ENCODE measurements around the gene GPC5.

Gene GPC5

GRCh38 chr13:91594061-91594460, 195.6 kb downstream of the GPC5 start:
- no peak for DNase-seq (ENCODE audit: extremely low spot score)
- TF ChIP-seq, protein P1, sequence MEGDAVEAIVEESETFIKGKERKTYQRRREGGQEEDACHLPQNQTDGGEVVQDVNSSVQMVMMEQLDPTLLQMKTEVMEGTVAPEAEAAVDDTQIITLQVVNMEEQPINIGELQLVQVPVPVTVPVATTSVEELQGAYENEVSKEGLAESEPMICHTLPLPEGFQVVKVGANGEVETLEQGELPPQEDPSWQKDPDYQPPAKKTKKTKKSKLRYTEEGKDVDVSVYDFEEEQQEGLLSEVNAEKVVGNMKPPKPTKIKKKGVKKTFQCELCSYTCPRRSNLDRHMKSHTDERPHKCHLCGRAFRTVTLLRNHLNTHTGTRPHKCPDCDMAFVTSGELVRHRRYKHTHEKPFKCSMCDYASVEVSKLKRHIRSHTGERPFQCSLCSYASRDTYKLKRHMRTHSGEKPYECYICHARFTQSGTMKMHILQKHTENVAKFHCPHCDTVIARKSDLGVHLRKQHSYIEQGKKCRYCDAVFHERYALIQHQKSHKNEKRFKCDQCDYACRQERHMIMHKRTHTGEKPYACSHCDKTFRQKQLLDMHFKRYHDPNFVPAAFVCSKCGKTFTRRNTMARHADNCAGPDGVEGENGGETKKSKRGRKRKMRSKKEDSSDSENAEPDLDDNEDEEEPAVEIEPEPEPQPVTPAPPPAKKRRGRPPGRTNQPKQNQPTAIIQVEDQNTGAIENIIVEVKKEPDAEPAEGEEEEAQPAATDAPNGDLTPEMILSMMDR (IDR thresholded peaks at IDR 0.05; ENCODE audit: control extremely low read depth, extremely low read depth, low read depth, missing control alignments), result no peak
- POLR2A ChIA-PET, result no interaction called here
- CTCF ChIA-PET, result interaction anchor here (1.0 to 1.1 kb wide), 2 partner anchors 8 to 26 kb away, joined by 3 read pairs; no protein-coding TSS in a partner anchor

DNA sequence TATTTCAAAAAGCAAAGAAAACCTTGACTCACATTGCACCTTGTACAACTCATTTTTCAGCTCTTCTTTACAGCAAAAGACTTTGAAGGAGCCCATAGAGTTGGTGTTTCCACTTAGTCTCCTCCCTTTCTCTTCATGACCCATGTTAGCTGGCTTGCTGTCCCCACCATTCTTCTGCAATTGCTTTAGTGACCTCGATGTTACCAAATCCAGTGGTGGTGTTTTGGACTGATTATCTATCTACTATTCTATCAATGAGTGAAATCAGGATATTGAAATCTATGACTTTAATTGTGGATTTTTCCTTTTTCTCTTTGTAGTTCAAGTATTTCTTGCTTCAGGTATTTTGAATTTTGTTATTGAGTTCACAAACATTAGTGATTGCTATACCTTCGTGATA, 197.3 kb downstream of the GPC5 start:
- TF ChIP-seq, protein P1 (IDR thresholded peaks at IDR 0.05; ENCODE audit: control extremely low read depth, extremely low read depth, low read depth, missing control alignments), result no peak
- CTCF ChIA-PET, result no interaction called here
- DNase-seq (ENCODE audit: extremely low spot score), result no peak
- POLR2A ChIA-PET, result no interaction called here

GRCh38 chr13:91596842-91597241, 198.4 kb downstream of the GPC5 start:
- TF ChIP-seq, protein P1 (IDR thresholded peaks at IDR 0.05; ENCODE audit: control extremely low read depth, extremely low read depth, low read depth, missing control alignments), result no peak
- DNase-seq (ENCODE audit: extremely low spot score), result no peak
- ChIA-PET CTCF (no interaction called here), POLR2A (no interaction called here)

DNA sequence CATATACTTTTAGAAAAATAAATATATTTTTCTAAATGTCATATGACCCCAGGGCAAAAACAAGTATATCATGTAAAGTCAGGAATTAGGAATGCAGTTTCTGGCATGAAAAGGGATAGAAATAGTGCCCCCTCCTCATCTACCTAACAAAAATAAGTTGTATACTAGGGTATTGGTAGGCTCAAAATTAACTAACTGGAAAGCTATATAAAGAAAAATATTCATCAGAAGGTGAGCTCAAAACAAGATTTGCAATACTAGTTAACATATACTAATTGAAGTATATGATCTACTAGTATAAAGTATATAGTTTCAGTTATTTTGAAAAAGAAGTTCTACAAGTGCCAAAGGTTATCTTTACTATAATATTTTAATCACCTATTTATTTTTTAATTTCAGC, 200.2 kb downstream of the GPC5 start:
- ChIA-PET POLR2A (no interaction called here), CTCF (interaction anchor here (0.8 to 1.1 kb wide), 4 partner anchors 10 to 31 kb away, joined by 3 to 4 read pairs (median 4); no protein-coding TSS in a partner anchor)
- DNase-seq (ENCODE audit: extremely low spot score), result no peak
- TF ChIP-seq, protein P1 (IDR thresholded peaks at IDR 0.05; ENCODE audit: control extremely low read depth, extremely low read depth, low read depth, missing control alignments), result no peak

- TF ChIP-seq, protein P1 (IDR thresholded peaks at IDR 0.05; ENCODE audit: control extremely low read depth, extremely low read depth, low read depth, missing control alignments), result no peak
- ChIA-PET CTCF (interaction anchor here (1.2 kb wide), 1 partner anchor 27 kb away, joined by 3 read pairs; no protein-coding TSS in a partner anchor), POLR2A (no interaction called here)
Observed at GRCh38 chr13:91601273-91601672, 202.9 kb downstream of the GPC5 start.

DNA sequence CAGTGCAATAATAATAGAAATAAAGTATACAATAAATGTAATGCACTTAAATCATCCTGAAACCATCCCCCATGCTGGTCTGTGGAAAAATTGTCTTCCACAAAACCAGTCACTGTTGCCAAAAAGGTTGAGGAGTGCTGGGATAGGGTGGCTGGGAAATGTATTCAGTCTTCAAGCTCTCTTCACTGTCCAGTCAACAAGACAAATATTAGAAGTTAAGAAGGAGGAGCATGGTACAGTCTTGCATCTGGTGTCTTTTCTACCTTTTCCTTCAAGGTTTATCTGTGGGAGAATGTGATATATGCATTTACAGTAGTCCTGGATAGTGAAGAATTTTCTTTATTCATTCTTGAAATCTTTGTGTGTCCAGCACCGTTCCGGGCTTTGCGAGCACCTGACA, 203.4 kb downstream of the GPC5 start:
- CTCF ChIA-PET, result interaction anchor here (1.0 to 1.2 kb wide), 2 partner anchors 8 to 27 kb away, joined by 3 read pairs; no protein-coding TSS in a partner anchor
- POLR2A ChIA-PET, result no interaction called here
- TF ChIP-seq, protein P1 (IDR thresholded peaks at IDR 0.05; ENCODE audit: control extremely low read depth, extremely low read depth, low read depth, missing control alignments), result no peak
- DNase-seq (ENCODE audit: extremely low spot score), result no peak

More at GRCh38 chr13:91601273-91601672, 202.9 kb downstream of the GPC5 start:
- DNase-seq (ENCODE audit: extremely low spot score), result no peak

All from GM10248 (cell line).